Uterus (tissue), 2 donors: ENCODE results near the gene MID1.

Experiments
- POLR2A ChIP-seq, 2 donors: fragments of 450-650 bp; IDR thresholded peaks; one replicate each; pipeline ENCODE4 v1.6.1; 2016; ENCODE audit warnings: antibody characterized with exemption in 2 of 2, mild to moderate bottlenecking in 1 of 2, moderate library complexity in 1 of 2
- TF ChIP-seq, protein P1 (sequence below), 4 experiments: fragments of 200-600 bp in 2 of 4; fragments of 450-650 bp in 2 of 4; sonication (generic) in 2 of 4; IDR thresholded peaks; one replicate each; pipeline ENCODE4 v1.5.1; 2016 to 2019; ENCODE audit warnings: antibody characterized with exemption in 4 of 4, mild to moderate bottlenecking in 2 of 4, moderate library complexity in 1 of 4

DNA sequence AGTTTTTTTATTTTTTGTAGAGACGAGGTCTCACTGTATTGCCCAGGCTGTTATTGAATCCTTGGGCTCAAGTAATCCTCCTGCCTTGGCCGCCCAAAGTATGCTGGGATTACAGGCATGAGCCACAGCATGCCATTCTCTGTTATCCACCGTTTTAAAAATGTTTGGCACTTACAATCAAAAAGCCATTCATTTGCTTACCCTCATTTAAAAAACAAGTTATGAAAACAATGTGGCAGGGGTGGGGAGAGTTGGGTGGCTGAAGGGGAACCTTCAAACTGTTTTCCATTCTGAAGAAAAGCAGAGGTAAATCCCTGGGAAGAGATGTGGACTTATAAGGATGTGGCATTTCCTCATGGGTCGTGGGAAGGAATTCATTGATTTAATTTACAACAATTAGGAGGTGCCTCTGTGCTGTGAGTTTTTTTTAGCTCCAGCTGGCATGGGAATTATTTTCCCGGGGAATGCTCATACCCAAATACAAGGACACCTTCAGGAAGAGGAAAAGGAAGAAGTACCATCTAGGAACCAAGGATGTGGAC, 103.5 kb downstream of the MID1 start:
- TF ChIP-seq, protein P1, sequence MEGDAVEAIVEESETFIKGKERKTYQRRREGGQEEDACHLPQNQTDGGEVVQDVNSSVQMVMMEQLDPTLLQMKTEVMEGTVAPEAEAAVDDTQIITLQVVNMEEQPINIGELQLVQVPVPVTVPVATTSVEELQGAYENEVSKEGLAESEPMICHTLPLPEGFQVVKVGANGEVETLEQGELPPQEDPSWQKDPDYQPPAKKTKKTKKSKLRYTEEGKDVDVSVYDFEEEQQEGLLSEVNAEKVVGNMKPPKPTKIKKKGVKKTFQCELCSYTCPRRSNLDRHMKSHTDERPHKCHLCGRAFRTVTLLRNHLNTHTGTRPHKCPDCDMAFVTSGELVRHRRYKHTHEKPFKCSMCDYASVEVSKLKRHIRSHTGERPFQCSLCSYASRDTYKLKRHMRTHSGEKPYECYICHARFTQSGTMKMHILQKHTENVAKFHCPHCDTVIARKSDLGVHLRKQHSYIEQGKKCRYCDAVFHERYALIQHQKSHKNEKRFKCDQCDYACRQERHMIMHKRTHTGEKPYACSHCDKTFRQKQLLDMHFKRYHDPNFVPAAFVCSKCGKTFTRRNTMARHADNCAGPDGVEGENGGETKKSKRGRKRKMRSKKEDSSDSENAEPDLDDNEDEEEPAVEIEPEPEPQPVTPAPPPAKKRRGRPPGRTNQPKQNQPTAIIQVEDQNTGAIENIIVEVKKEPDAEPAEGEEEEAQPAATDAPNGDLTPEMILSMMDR (IDR thresholded peaks at IDR 0.05) = no peak
- no peak for TF ChIP-seq POLR2A (IDR thresholded peaks at IDR 0.05)
